HG03064 (cell line): Measurements from ENCODE around the gene PDE11A.

Experiments used
- ATAC-seq: cut with Tn5 transposase; IDR thresholded peaks from one replicate; pipeline ENCODE4 v1.9.1; 2021; ENCODE audit warnings: low read depth; ENCODE audit not compliant: unreplicated experiment

PDE11A gene

DNA sequence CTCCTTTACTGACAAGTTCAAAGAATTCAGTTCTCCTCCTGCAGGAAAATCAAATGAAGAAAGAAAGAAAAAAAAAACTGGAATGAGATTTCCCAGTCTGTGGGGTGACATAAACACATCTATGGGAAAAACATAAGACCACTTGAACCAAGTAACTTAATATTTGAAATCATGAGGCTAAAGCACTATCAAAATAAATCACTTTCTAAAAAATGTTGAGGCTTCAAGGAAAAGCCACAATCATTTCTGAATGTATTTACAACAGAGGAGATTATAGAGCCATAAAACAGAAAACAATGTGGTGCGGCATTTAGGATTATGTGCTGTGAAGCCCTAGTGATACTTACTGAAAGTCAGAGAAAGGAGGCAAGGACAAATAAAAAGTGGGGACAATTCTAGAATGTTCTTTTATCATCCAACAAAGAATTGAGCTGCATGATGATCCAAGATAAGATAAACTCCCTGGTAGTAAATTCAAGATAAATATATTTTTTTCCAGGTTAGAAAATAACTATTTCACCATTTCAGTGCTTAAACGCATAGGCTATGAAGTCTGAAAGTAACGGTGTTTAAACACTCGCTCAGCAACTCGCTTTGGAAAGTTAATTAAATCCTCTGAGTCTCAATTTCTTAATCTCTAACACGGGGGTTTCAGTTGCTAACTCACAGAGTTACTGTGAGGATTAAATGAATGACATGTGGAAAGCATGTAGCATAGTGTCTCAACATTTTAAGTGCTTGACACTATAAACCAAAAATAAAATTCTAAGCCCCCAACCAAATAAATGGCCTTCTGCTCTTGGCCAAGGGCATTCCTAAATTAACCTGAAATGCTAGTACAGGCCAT is 391.5 kb downstream of the PDE11A start:
- ATAC-seq, result no peak

DNA sequence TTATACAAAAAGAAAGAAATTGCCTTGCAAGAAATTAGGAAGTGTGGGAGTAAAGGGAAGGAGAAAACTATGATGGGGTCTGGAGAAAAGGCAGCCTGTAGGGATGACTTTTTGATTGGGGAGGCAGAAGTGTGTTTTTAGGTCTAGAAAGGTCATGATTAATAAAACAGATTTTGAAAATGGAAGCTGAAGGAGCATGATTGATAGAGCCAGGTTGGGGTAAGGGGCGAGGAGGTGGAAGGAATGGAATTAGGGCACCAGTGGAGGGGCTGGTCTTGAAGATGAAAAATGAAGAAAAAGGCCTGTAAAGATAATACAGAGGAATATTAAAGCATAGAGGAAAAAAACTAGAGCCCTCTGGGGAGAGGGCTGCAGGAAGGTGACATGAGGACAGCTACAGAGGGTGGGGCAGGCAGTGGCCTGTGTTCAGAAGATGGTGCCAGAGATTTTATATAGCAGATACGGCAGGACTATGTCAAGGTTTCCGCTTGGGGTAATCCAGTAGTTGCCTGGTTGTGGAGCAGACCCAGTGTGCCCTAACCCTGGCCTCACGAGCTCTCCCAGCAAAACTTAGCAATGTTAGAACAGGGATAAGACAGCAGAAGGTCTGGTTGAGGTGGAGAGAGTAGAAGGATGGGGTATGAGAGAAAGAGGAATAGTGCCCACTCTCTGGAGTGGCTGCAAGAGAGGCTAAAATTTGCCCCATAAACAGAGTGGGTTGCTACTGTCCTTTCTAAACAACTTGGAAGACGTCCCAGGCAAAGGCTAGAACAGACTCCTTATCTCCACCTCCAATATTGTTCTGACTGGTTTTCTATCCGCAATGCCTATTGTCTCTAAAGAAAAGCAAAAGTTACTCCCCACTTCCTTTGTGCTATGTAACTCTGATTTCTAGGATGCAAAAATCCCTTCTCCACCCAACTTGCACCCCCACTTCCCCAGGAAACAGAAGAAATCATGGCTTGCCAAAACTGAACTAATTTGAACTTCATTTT is 392.7 kb downstream of the PDE11A start:
- ATAC-seq, result no peak

DNA sequence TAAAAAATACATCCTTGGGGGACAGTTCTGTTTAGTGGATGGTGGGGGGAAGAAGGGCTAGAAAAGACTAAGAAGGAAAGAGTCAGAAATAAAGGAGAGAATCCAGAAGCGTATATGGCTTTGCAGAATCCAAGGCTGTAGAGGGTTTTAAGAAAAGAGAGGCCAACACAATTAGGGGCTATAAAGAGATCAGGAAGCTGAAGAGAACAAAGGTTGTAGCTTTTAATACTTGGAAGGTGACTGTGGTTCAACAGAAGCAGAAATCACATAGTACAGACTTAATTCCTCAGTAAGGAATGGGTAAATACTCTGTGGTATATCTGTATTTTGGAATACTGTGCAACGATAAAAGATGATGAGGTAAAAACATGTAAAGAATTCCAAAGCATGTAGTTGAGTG is 393.6 kb downstream of the PDE11A start:
- no peak for ATAC-seq

DNA sequence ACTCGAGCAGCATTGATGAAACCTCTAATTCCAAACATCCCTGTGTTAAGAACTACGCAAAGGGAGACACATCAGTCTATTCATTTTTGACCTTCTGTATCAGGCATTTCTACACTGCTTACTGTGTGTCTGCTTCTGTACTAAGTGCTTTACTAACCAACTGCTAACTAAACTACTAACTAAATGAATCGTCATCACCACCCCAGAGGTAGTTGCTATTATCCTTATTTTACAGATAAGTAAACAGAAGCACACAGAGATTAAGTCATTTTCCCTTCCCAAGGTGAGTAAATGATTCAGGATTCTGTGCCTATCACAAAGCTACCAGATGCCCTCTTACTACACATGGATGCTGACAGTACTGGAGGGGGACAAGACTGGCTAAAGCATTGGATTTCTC is 395.9 kb downstream of the PDE11A start:
- no peak for ATAC-seq

DNA sequence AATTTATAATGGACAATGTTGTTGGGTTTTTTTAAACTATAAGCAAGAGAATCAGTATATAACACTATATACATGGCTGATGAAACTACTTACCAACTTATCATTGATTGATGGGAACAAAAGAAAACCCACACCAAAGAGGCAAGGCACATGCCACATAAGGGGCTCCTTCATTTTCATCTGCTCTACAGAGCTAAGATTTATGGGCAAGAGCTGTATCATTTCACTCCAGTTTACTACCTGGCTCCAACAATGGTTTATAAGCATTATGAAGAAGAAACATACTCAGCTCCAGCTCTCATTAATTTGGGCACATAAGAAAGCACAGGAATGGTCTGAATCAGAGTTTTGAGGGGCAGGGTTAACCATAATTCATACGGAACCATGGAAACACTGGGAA is 396.8 kb downstream of the PDE11A start:
- no peak for ATAC-seq

DNA sequence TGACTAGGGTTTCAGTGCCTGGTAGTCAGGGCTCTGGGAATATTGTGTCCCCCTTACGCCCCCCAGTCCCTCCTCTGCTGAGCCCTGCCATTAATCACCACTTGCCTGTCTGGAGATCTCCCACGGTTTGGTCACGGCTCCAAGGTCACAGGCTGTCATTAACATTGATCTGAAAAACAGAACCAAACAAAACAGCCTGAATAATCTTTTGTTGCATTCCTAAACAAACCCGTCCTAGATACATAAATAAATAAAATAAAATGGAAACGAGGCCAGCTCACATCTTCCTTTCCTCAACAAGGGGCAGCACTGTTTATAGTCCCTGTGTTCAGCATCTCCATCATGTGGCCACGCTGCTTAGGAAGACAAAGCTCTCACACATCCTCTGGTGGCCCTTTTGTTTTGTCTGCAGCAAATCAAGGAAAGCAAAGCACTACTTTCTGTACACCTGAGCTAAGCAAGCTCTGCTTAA is 397.2 kb downstream of the PDE11A start:
- ATAC-seq, result no peak

DNA sequence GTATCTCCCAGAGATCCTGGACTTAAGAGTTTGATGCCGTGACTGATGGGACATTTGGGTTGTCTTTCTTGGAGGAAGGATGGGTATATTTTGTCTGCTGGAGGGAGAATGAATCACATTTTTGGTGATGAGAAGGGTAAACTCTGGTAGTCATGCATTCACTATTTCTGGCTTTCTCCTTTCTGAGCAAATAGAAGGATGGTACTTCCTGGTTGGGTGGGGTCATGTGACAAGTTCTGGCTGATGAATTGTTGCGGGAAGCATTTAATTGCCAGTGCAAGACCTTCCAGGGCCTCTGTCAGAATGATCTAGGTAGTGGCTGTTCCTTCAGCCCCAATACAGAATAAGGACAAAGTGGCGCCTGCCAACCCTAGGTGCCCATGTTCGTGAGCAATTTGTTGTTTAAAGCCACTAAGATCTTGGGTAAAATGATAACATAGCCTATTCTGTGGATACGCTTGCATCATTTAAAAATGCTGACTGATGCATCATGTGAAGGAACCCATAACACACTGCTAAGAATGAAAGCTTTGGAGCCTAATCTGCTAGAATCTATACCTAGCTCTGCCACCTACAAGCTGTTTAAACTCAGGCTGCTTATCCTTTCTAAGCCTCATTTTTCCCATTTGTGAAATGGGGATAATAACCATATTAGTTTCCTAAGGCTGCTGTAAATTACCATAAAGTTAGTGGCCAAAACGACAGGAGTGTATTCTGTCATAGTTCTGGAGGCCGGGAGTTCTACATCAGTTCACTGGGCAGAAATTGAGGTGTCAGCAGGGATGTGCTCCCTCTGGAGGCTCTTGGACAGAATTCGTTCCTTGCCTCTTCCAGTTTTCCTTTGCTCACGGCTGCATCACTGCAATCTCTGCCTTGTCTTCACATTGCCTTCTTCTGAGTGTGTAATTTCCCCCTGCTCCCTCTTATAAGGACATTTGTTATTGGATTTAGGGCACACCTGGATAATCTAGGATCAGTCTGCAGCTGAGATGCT is 398.7 kb downstream of the PDE11A start:
- ATAC-seq, result no peak

DNA sequence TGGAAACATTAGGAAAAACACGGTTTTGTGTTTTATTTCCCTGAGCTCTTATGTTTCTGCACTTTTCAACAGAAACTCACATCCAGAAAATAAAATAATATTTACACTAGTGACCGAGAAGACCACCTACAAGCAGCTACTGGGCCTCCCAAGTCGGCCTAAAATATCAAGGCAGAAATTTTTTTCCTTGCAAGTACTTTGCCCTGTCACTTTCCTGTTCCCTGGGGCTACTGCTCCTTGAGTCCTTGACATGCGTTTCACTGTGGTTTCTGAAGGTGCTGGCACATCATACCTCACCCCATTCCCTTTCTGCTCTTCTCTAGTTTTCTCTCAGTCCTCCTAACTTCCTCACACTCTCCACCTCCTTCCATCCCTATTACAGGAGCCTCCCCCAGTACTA is 400.9 kb downstream of the PDE11A start:
- ATAC-seq, result no peak

DNA sequence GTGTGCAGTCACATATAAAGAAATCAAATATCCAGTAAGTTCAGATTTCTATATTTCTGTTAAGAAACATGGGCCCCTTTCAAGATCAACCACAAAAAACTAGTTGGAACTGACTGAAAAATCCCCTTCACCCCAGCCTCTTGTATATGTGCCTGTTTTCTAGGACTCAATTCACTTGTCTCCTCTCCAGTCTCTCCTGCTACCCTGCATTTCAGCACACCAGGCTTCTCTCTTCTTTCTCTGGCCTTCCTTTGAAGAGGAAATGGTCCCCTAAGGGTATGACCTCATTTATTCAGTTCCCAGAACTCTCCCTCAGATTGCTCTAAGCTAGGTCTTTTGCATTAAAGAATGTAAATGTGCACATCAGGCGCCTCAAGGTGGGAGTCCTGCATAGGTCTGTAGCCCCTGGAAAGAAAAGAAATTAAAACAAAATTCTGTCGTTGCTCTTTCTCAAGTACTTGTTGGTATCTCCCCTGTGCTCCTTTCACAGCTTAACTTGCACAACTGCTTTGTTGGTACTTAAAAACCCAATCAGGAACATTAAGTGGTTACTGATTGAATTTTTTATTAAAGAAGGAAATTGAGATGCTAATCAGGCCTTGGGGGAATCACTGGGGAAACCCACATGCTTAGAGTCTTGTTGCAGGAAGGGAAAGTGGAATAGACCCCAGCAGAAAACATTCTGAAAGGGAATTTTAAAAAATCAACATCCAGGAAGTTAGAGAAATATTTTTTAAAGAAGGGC is 401.6 kb downstream of the PDE11A start:
- no peak for ATAC-seq

DNA sequence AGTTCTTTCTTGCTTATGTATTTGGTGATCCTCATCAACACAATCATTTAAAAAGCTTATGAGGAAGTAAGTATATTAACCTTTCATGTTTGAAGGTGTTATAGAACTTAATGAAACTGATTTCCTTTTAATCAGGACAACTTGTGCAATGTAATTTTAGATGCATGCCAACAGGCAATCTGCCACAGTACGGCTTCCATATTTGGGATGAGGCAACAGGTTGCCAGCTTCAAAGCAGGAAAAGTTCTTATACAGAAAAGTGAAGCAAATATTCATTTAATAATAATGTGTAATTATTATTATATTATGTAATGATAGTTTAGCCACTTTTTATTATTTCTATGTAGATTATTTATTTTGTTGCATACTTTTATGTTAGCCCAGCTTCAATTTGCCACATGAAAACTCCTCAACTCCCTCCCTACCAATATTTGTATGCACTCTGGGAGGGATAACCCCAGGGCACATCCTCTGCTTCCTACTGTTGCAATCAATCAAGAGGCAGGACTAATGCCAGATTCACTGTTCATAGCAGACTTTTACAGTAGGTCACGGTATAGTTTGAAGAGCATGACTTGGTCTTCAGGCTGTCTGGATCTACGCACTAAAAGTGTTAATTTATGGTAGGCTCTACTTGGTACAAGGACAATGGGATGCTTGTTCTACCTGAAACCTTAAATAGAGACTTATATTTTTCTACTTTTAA is 402.8 kb downstream of the PDE11A start:
- no peak for ATAC-seq

DNA sequence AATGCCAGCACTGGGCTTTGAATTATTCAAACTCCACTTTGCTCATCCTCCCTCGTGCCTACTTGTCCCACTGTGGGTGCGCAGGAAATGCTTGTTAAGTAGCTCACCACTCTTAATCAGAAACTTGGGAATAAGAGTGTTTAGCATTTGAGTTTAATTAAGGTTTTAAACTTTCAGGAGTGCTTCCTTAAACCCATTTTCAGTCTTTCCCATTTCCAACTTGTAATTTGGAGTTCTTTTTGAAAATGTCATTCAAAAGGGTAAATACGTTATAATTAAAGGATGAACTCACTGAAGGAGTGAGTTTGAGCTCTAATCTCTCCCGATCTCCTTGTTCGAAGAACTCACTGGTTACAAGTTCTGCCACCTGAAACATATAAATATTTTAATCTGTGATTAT is 403.4 kb downstream of the PDE11A start:
- no peak for ATAC-seq

DNA sequence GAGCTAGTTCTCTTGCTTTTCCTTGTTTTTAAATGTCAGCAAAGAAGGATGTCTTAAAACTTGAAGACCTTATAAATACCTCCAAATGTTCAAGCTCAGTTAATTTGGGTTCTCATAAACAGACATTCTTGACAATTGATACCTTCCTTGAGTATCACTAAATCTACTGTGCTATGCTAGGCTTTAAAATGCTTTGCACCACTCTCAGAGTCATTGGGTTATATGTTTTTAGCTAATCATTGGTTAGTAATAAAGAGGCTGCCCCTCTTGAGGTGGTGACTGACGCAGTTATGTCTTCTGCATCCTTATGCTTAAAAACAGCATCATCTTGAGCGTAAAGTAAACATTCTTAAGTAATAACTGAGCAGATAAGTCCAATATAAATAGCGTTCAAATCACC is 404.0 kb downstream of the PDE11A start:
- ATAC-seq, result no peak

DNA sequence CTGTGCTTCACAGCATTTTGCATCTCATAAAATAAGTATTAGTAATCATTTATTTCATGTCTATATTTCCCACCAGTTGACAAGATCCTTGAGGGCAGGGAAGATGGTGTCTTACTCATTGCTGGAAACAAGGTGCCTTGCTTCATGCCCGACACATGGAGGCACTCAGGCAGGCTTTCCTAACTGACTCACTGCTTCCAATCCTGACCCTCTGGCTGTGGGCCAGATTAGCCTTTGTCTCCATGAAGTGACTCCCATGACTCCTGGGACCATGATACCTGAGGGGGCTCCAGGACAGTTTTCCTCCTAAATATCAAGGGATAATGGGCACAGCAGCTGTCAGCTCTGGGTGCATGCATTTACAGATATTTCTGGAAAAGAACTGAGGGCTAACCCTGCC is 405.0 kb downstream of the PDE11A start:
- ATAC-seq, result no peak

DNA sequence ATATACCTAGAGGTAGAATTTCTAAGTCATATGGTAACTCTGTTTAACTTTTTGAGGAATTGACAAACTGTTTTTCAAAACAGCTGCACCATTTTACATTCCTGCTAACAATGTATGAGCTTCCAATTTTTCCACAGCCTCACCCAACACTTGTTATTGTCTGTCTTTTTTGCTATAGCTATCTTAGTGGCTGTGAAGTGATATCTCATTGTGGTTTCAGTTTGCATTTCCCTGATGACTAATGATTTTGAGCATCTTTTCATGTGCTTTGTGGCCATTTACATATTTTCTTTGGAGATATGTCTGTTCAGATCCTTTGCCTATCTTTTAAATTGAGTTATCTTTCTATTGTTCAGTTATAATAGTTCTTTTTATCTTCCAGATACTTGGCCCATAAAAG is 406.2 kb downstream of the PDE11A start:
- ATAC-seq, result no peak

DNA sequence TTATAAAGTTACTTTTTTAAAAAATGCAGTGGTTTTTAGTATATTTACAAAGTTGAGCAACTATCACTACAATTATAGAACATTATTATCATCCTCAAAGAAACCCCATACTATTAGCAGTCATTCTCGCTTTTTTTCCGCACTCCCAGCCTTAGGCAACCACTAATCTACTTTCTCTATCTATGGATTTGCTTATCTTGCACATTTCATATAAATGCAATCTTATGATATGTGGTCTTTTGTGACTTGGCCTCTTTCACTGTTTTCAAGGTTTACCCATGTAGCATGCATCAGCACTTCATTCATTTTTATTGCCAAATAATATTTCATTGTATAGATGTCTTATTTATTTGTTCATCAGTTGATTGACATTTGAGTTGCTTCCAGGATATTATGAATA is 406.6 kb downstream of the PDE11A start:
- no peak for ATAC-seq

DNA sequence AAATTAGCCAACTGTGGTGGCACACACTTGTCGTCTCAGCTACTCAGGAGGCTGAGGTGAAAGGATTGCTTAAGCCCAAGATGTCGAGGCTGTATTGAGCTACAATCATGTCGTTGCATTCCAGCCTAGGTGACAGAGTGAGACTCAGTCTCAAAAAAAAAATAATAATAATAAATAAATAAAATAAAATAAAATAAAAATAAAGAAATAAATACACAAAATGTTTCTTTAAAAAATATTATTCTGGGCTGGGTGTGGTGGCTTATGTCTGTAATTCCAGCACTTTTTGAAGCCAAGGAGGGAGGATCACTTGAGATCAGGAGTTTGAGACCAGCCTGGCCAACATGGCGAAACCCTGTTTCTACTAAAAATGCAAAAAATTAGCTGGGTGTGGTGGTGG is 407.2 kb downstream of the PDE11A start:
- ATAC-seq, result no peak

DNA sequence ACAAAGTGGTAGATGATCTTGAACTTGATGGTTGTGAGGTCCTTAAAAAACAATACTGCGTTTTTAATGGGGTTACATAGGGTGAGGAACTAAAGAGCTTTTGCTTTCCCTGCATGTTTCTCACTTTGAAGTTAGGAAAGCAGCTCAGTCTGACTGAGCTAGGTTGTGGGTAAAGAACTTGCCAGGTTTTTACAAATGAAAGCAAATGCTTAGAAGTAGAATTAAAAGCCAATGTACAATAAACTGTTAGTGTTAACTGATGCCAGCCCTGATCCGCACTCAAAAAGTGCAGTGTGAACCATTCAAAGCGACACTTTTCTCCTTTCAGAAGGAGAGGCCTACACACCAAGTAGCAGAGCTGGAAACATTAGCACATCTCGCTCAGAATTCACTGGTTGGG is 409.7 kb downstream of the PDE11A start:
- no peak for ATAC-seq

DNA sequence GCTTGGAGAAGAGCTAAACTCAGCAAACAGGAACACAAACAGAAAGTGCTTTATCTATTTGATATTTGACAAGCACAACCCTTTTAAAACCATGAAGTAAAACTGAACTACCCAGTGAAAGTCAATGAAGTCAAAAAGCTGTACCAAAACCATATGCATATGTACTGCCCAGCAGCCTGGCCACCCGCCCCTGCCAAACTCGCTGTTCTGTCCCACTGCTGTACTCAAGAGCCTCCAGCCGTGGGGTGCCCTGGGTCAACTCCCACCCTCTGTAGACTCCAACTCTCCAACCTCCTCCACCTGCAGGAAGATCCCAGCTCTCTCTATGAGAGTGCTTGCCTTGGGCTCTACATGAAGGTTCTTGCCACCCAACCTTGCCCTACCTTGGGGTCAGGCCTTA is 411.8 kb downstream of the PDE11A start:
- no peak for ATAC-seq

DNA sequence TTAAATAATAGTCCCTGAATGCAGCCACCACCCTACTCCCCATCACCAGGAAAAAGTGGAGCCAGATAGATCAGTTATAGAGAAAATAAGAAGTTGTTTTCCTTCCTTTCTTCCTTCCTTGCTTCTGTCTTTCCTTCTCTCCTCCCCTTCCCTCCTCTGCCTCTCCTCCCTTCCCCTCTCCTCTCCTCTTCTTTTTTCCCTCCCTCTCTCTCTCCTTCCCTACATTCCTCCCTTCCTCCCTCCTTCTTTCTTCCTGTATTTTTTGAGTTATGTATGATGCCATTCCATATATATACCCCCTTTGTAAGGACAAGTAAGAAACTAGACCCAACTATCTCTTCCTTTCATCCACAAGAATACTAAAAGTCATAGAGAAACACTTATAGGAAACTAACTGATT is 414.3 kb downstream of the PDE11A start:
- no peak for ATAC-seq
